NCI-H446 (cell line): Measurements from ENCODE around the gene LUZP2.
"Not testable (repeated sequence)": the region's sequence is repeated elsewhere in the genome, so short reads cannot be mapped to it uniquely, and the experiment has no call there.

Experiments
- DNase-seq, 2 experiments: peaks; one replicate each; lab custom pipeline; 2025; lab: John Stamatoyannopoulos, UW

LUZP2 gene

DNA sequence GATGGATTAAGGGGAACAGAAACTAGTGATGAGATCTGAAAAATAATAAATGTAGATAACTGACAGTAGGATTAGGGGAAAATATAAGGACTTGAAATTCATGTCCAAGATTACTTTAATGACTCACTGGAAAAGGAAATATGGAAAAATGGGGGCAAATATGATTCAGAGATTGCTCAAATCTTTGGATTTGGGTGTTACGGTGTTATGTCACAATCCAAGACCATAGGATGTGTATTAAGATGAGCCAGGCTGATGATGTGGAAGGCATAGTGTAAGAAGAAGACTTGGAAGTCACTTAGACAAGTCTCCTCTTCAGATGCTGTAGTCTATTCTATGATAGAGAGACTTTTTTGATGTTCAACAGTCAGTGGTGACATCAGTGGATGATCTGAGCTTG, 323.7 kb downstream of the LUZP2 start:
- DNase-seq, result no peak

DNA sequence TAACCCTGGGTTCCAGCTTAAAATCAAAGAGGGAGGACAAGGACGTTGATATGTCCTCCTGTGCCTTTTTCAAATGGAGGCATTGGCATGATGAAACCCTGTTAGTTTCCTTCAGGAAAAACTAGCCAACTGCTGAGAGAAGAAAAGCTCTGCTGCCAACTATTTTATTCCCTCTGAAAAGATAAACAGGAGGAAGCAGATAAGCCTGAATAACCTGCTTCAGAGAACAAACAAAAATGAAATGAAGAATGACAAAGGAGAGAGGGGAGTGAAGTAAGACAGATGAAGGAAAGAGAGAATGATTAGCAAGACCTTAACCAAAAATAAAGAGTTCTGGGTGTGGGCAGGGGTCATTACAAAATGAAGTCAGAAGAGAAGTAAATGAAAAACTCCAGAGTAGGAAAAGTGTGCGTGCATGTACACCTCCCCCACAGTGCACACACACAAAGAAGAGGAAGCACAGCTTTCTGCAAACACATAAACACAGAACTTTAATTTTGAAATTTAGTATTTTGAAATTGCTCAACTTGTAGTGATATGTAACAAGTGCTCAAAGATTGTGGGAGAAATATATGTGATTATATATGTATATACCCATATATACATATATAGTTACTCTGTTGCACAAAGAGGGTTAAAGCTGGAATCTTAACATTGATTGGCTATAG, 332.2 kb downstream of the LUZP2 start:
- no peak for DNase-seq

DNA sequence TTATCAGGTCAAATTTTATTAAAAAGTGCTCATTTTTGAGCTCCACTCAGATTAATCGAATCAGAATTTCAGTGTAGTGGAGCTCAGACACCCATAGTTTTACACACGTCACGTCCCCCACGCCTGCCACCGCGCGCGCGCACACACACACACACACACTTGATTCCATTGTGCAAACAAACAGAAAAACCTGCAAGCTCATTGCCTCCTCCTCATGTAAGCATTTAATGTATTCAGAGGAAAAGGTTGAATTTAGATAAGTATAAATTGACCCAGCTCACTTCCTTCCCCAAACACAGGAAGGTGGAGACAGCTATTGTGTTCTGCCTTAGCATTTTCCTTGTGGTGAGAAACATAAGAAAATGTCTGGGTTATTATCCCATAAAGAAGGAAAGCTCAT, 336.7 kb downstream of the LUZP2 start:
- DNase-seq, result no peak

DNA sequence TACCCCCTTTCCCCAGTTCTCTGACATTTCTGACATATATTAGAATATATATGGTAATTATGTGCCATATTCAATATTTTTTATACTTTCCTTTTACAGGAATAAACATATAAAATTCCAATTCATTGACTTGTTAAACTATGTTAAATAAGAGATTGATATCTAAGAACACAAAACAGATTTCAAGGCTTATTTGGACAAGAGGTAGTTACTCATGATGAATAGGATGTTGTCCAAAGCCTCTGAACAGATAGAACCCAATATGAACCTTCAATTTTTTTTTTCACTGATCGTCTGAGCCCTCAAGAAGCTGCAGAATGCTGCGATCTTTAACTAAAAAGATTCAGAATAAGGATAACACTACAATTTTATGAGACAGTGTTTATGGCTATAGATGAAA, 340.3 kb downstream of the LUZP2 start:
- no peak for DNase-seq

DNA sequence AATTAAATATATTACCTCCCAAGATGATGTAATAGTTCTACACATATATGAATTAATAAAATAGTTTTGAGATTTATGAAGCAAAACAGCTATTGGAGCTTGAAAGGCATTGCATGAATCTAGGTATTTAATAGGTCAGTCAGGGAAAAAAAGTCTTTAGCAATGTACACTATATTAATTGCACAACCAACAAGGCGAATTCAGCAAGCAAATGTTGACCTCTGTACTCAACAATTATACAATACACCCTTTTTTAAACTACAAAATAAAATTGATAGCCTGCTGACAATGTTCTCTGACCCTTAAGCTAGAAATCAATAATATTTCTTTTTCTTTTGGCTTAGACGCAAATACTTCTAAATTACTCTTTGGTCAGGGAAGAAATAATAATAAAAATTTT, 345.5 kb downstream of the LUZP2 start:
- DNase-seq, result no peak

DNA sequence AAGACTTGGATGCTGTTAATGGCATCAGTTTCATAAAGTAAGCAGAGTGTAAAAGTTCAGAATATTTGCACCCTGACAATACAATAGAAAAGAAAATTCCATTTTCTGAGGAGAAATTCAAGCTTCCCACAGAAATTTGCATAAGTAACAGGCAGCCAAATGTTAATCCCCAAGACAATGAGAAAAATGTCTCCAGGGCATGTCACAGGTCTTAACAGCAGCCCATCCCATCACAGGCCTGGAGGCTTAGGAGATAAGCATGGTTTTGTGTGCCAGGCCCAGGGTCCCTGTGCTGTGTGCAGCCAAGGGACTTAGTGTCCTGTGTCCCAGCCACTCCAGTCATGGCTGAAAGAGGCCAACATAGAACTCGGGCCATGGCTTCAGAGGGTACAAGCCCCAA, 347.6 kb downstream of the LUZP2 start:
- DNase-seq, result no peak

DNA sequence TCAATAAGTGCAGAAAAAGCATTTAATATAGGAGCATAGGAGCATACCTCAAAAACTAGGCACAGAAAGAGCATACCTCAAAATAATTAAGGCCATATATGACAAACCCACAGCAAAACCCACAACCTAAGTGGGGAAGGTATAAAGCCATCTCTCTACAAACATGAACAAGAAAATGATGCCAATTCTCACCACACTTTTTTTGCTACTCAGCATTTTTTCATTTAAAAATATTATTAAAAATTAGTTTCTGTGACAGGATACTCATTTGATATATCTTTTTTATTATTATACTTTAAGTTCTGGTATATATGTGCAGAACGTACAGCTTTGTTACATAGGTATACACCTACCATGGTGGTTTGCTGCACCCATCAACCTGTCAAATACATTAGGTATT, 352.0 kb downstream of the LUZP2 start:
- no peak for DNase-seq

DNA sequence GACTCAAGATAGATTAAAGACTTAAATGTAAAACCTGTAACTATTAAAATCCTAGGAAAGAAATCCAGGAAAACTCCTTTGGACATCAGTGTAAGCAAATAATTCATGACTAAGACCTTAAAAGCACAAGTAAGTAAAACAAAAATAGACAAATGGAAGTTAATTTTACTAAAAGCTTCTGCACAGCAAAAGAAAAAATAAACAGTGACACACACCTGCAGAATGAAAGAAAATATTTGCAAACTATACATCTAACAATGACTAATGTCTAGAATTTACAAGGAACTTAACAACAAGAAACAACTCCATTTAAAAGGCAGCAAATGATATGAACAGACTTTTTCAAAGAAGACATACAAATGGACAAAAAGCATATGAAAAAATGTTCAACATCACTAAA, 359.1 kb downstream of the LUZP2 start:
- no peak for DNase-seq

DNA sequence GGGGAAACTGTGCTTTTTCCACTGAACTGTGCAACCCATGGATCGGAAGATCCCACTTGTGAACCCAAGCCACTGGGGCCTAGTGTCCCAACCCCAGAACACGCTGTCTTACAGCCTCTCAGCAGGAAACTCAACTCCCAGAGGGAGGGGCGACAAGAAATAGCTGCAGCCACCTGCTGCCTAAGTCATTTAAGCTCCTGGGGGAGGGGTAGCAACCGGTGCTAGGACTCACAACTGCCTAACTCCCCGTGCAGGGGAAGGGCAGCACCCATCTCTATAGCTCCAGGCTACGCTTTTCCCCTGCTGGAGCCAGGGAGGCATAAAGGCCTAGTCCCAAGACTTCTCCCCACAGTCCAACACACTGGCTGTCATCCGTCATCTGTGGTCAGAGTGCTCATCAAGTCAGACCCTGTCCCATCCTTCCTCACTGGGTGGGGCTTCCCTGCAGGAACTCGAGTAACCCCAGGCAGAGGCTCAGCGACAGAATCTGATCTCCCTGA, 363.0 kb downstream of the LUZP2 start:
- no peak for DNase-seq

DNA sequence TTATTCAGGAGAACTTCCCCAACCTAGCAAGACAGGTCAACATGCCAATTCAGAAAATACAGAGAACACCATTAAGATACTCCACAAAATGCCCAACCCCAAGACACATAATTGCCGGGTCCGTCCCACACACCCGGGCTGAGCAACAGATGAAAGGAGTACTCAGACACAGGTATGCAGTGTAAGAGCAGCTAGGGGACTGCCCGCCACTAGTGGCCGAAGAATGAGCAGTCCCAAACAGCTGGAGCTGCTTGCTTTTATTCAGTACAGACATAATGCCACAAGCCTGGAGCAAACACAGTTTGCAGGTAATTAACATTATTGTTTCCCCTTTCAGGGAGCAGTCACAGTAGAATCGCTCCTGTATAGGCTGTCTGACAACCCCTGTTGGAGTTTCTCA, 364.6 kb downstream of the LUZP2 start:
- DNase-seq, result no peak

DNA sequence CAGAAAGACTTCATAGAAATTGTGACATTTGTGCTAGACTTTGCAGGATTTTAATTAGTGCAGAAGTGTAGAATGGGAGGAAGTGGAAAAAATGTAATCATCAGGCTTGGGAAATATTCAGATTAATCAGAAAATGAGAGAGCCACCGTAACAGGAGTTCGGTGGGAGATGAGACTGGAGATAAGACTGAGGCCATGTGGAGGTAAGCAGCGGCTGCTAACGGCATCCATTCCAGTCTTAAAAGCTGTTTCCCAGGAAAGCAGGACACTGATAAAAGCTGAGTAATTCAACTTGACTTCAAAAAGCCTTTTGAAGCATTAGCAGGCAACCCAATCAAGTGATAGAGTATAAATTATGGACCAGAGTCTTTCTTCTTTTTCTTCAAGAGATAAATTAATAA, 369.9 kb downstream of the LUZP2 start:
- no peak for DNase-seq

DNA sequence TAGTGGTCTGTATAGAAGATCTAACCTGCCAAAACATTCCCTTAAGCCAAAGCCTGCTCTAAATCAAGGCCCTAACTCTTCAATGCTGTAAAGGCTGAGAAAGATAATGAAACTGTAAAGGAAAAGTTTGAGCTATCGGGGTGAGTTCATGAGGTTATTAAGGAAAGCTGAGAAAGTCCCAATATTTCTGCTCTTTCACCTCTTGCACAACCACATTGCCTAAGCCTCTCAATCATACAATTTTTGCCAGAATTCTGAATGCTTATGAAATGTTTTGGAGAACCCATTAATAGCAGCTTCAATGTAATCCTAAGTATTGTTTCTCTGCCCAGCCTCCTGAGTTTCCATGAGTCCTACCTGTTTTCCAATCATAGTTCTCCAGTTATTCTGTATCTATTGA, 373.2 kb downstream of the LUZP2 start:
- DNase-seq, result no peak

DNA sequence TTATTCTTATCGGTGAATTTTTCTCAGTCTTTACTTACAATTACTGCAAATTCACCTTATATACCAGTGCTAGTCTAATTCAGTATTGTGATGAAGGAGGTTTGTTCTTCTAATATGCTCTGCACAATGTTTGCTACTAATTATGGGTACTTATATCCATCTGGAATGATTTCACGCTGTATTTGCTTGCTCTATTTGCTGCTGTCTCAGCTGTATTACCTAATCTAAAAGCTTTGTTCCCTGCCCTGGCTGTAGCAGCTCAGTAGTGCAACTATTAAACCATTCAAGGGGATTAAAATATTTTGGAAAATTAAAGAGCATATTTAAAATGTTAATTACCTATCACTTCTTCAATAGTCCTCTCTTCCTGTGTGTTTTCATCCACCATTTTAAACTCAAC, 375.3 kb downstream of the LUZP2 start:
- DNase-seq, result no peak

DNA sequence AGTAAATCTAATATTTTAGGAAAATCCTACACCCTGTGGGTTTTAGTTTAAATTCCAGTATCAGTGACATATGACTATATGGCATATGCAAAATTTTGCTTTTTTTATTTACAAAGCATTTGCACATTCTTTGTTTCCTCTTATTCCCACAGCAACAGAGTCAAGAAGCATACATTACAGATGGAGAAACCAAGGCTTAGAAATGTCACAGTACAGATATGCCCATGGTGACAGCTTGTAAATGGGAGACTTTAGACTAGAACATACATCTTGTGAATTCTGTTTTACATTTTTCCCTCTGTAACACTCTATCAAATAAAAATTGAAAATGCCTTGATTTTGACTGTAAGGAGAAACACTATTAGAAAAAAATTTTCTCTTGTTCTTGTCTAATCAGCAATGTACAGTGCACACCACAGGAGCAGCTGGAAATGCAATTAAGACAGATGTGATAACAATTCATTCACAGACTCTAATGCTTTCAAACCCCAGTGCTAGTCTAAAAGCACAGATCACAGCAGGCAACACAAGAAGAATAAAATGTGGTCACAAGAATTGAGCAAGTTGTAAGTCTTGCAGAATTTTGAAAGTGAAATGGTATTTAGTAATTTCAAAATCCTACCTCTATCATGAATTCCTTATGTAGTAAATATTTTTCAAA, 375.9 kb downstream of the LUZP2 start:
- DNase-seq, result no peak

DNA sequence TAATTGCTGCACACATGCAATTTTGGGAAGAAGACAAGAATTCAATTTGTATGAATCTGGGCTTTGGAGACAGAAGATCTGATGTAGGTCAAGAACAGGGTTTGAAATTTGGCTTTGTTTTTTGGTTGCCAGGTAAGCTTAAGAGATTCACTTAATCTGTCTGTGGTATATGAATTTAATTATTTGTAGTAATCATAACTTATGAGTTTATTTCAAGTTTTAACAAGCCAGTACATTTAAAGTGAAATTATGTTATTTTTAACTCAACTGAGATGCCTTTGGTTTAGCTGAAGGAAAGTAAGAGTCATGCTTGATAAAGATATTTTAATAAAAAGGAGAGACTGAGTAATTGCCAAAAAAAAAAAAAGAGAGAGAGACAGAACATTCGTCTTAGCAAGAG, 384.1 kb downstream of the LUZP2 start:
- no peak for DNase-seq

DNA sequence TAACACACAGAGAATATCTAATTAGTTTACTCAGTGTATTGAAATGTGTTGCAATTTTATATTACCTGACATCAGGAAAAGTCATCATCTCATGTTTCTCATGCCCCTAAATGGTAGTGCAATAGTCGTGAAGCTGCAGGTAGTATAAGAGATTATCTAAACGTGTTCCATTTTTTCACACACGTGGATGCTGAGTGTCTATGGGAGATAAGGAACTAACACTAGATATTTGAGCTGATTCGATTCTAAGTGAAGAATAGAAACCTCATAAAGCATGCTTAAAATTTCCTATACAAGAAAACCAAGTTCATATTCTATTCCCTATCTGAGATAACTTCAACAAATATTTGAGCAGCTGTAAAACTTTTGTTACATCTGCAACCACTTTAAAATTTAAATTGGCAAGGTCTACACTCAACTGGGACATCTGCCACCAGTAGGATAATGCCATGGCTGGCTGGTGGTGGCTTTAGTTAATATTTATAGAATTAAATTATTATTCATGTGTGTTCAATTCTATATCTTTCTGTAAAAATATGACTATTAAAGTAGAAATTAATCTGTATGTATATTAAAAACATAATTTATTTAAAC, 388.8 kb downstream of the LUZP2 start:
- no peak for DNase-seq

DNA sequence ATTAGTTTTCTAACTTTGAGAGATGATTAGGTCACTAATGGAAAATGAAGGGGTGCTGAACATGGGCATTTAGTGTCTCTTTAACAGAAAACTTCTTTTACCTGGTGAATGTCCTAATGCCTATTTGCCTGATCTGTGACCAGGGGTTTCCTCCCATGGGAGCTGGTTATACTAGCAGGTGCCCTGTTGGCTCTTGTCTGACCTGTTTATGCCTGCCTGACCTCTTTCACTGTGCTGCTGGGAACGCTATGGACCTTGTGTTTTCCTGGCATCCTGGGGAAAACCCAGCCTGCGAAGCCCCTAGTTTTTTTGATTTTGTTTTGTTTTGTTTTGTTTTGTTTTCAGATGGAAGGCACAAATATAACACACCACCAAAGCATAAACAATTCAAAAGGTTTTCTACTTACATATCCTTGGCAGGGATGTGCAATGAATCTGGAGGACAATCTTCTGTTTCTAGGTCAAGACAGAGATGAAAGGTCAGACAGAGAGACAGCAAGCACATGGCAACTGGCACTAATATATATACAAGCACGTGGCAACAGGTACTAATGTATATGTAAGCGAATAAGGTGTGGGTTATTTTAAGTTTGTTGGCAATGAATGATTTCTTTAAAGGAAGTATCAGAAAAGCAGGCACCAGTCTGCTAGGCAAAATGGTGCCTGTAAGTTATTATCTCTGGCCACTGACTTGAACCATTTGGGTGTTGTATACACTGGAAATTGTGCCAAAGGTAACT, 390.2 kb downstream of the LUZP2 start:
- DNase-seq, result no peak

DNA sequence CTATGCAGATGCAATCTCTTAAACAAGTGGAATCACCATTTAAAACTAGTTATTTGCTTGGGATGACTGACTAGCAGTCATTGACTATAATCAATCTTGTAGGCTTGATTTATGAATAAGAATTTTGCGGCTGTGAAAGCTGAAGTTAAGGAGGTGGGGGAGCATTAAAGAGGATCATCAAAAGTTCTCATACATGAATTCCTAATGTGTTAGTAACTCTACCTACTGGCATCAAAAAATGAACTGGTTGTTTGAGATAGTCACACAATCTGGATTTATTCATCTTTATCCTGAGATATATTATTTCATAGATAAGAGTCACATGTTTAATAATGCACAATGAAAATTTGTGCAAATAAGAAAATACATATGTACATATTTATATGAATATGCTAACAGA, 393.6 kb downstream of the LUZP2 start:
- DNase-seq, result no peak

DNA sequence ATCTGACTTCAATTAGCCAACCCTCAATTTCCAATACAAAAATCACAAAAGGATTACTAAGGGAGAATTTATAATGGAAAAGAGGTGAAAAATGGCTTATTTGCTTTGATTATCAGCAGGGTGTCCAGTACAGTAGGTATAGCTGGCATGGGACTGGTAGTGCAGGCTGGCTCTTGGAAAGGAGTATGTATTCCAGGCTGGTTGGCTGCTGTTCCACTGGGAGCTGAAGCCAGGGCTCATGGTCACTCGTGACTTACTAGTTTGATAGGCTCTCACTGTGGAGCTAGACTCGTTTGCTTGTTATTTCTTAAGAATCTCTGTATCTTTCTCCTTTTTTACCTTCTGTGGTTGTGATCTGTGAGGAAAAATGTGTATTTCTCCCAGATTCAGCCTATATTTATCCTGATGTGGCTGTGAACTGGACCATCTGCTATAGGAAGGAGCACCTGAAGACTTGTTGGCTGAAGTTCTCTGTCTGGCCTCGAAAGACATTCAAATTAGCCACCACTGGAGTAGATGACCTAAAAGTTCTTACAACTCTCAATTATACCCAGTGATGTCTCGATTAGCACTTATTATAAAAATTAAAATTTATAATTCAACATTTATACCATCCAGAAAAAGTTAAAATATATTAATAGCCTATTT, 395.1 kb downstream of the LUZP2 start:
- not testable (repeated sequence) for DNase-seq

DNA sequence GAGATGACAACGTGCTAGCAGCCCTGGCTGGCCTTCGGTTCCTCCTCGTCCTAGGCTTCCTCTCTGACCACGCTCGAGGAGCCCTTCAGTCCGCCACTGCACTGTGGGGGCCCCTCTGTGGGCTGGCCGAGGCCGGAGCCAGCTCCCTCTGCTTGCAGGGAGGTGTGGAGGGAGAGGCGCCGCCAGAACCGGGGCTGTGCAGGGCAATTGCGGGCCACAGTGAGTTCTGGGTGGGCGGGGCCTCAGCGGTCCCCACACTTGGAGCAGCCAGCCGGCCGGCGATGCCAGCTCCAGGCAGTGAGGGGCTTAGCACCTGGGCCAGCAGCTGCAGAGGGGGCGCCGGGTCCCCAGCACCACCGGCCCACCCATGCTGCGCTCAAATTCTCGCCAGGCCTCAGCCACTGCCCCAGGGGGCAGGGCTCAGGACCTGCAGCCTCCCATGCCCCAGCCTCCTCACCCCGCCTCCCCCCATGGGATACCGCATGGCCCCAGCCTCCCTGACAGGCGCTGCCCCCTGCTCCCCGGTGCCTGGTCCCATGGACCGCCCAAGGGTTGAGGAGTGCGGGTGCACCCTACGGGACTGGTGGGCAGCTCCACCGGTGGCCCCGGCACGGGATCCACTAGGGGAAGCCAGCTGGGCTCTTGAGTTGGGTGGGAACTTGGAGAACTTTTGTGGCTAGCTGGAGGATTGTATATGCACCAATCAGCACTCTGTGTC, 399.4 kb downstream of the LUZP2 start:
- no peak for DNase-seq

DNA sequence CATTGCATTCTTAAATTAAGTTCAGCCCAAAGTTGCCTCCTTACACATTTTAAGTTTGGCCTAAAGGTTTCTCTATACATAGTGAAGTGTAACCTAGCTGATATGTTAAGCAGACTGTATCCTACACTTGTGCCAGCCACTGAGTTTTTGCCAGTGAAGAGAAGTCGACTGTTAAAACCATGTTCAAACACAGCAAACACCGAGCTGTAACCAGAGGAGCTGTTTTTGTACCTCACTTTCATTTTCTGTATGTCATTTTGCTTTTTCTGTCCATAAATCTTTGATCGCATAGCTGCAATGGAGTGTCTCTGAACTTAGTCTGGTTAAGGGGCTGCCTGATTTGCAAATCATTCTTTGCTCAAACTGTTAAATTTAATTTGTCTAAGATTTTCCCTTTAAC, 403.7 kb downstream of the LUZP2 start:
- no peak for DNase-seq
